Osteocyte (in vitro differentiated cells): Measurements from ENCODE around the gene SAP130. TPM values are rescaled to one million over a fixed set of nuclear protein-coding genes. Genes with fewer than 3 reads are reported as not detected.

Experiments used
- DNase-seq: peaks from one replicate; pipeline ENCODE4 v3.0.0; 2021; ENCODE audit warnings: mixed read lengths; ENCODE audit not compliant: unreplicated experiment; ENCODE audit errors: extremely low spot score
- H3K27ac Mint-ChIP-seq: one replicate; pipeline ENCODE4 v1.8.0; 2021; ENCODE audit warnings: mild to moderate bottlenecking, mixed read lengths; ENCODE audit not compliant: unreplicated experiment
- H3K27me3 Mint-ChIP-seq: one replicate; pipeline ENCODE4 v1.8.0; 2021; ENCODE audit warnings: mixed read lengths; ENCODE audit not compliant: unreplicated experiment
- H3K36me3 Mint-ChIP-seq: one replicate; pipeline ENCODE4 v1.8.0; 2021; ENCODE audit warnings: mixed read lengths; ENCODE audit not compliant: unreplicated experiment
- H3K4me1 Mint-ChIP-seq: one replicate; pipeline ENCODE4 v1.8.0; 2021; ENCODE audit warnings: mixed read lengths; ENCODE audit not compliant: unreplicated experiment
- H3K4me3 Mint-ChIP-seq: one replicate; pipeline ENCODE4 v1.8.0; 2021; ENCODE audit warnings: mild to moderate bottlenecking, moderate library complexity, mixed read lengths; ENCODE audit not compliant: unreplicated experiment
- H3K9me3 Mint-ChIP-seq: one replicate; pipeline ENCODE4 v1.8.0; 2021; ENCODE audit warnings: mixed read lengths; ENCODE audit not compliant: unreplicated experiment
- CTCF ChIP-seq: fragments of 200-600 bp; sonication (generic); IDR thresholded peaks from 2 replicates; pipeline ENCODE4 v1.5.0; 2021; ENCODE audit warnings: antibody characterized with exemption, mild to moderate bottlenecking, moderate library complexity
- total RNA-seq: library from RNA; stranded (reverse); gene quantifications from 2 replicates; pipeline ENCODE4 v1.2.1, GENCODE V29; 2021

SAP130 gene
- total RNA-seq, 1 donor from 2014 or later: 24.9 TPM

- no peaks in the 10 kb centered on the region for H3K9me3 Mint-ChIP-seq
- no peaks in the 10 kb centered on the region for H3K4me1 Mint-ChIP-seq
- H3K4me3 Mint-ChIP-seq: no peak overlapping the region
- no peak for TF ChIP-seq CTCF
- DNase-seq: no peak
- no peaks in the 10 kb centered on the region for H3K36me3 Mint-ChIP-seq
- peaks cover 11% of the 10 kb centered on the region for H3K27me3 Mint-ChIP-seq
- H3K27ac Mint-ChIP-seq: no peak overlapping the region
Observed at GRCh38 chr2:127906206-127906926, 121.5 kb downstream of the SAP130 start.

DNA sequence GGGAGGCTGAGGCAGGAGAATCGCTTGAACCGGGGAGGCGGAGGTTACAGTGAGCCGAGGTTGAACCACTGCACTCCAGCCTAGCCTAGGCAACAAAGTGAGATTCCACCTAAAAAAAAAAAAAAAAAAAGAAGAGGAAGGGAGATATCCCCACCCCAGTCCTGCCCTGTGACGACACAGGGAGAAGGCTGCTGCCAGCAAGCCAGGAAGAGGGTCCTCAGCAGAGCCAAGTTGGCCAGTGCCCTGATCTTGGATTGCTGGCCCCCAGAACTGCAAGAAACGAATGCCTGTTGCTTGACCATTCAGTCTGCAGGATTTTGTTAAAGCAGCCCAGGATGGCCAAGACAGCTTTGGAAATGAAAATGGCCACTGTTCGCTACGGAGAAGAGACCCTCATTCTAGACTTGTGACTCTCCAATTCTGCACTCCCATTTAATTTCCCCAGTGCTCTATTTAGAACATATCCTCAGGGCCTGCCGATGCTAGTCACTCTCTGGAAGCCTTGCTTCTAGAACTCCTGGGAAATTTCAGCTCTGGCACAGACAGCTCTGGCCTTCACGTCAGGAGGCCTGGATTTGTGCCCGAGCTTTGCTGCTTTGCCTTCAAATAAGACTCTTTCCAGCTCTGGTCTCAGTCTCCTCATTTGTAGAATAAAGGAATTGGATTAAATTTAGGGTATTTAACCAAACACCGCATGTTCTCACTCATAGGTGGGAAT lies 126.4 kb downstream of the SAP130 start:
- DNase-seq: no peak
- Mint-ChIP-seq H3K27ac (no peak overlapping the region), H3K9me3 (no peaks in the 10 kb centered on the region), H3K27me3 (peaks cover 6% of the 10 kb centered on the region), H3K4me3 (no peak overlapping the region), H3K36me3 (no peaks in the 10 kb centered on the region), H3K4me1 (no peaks in the 10 kb centered on the region)
- TF ChIP-seq CTCF: no peak

DNA sequence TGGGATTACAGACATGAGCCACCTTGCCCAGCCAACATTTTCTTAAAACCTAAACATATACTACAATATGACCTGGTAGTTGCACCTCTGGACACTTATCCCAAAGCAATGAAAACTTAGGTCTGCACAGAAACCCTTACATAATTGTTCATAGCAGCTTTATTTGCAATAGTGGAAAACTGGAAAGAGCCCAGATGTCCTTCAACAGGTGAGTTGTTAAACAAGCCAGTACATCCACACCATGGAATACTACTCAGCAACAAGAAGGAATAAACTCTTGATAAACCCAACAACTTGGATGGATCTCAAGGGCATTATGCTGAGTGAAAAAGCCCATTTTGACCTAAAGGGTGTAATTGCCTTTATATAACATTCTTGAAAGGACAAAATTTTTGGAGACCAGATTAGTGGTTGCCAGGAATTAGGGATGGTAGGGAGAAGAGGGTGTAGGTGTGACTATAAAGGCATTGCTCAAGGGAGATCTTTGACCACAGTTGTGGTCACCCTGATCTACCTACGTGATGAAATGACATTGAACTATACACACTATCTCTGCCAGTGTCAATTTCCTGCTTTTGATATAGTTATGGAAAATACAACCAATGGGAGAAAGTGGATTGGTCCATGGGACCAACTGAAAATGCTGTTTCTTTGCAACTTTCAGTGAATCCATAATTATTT lies 130.2 kb downstream of the SAP130 start:
- TF ChIP-seq CTCF: no peak
- no peak overlapping the region for H3K4me3 Mint-ChIP-seq
- DNase-seq: no peak
- no peaks in the 10 kb centered on the region for H3K36me3 Mint-ChIP-seq
- no peaks in the 10 kb centered on the region for H3K27me3 Mint-ChIP-seq
- H3K4me1 Mint-ChIP-seq: no peaks in the 10 kb centered on the region
- H3K9me3 Mint-ChIP-seq: no peaks in the 10 kb centered on the region
- H3K27ac Mint-ChIP-seq: no peak overlapping the region

- Mint-ChIP-seq H3K9me3 (no peaks in the 10 kb centered on the region), H3K4me1 (no peaks in the 10 kb centered on the region), H3K4me3 (no peak overlapping the region), H3K27ac (no peak overlapping the region), H3K36me3 (peaks cover 5% of the 10 kb centered on the region), H3K27me3 (no peaks in the 10 kb centered on the region)
- no peak for DNase-seq
- TF ChIP-seq CTCF: no peak
Observed at GRCh38 chr2:127893494-127893893, 134.4 kb downstream of the SAP130 start.

DNA sequence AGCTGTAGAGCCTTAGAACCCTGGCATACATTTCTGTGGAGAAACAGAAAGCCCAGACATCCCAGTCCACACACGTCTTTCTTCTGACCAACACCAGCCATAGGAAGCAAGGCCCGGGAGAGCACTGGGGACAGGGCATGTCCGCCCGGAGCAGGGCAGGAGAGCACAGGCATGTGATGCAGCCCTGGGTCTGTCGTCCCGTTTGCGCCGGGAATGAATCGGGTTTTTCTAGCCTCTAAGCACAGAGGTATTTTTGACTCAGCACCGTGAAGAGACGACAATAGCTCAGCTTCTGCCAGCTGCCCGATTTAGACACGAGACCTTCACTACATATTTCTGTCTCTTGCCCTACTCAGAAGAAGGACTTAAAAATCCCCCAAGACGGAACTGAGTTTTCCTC lies 134.8 kb downstream of the SAP130 start:
- peaks cover 5% of the 10 kb centered on the region for H3K36me3 Mint-ChIP-seq
- DNase-seq: no peak
- no peaks in the 10 kb centered on the region for H3K9me3 Mint-ChIP-seq
- no peak overlapping the region for H3K4me3 Mint-ChIP-seq
- peaks cover under 1% of the 10 kb centered on the region for H3K4me1 Mint-ChIP-seq
- no peak for TF ChIP-seq CTCF
- no peak overlapping the region for H3K27ac Mint-ChIP-seq
- no peaks in the 10 kb centered on the region for H3K27me3 Mint-ChIP-seq
